CD4-positive, CD25-positive, alpha-beta regulatory T cell (primary cell): ENCODE data around the gene EPHA6. TPM values are rescaled to one million over a fixed set of nuclear protein-coding genes. Genes with fewer than 3 reads are reported as not detected.
A peak's percentile ranks its signal among the peaks of the same experiment; 100 is the strongest.

Experiments used
- ATAC-seq, 2 donors: fragments of 150-1000 bp; cut with Tn5 transposase; one replicate each; pipeline ENCODE4 v1.10.0; 2021; ENCODE audit warnings: low read depth in 2 of 2, moderate number of reproducible peaks in 2 of 2, moderate library complexity in 1 of 2
- DNase-seq, 3 donors: peaks; one replicate each; pipeline versions ENCODE4 v3.0.0 to v3.0.0-alpha.2; 2012 to 2022; ENCODE audit warnings: mixed read lengths in 1 of 3
- H3K27ac ChIP-seq: one replicate; pipeline ENCODE4 v1.7.0; 2013; ENCODE audit warnings: mild to moderate bottlenecking, low read length; ENCODE audit not compliant: insufficient read depth, poor library complexity, severe bottlenecking
- H3K27me3 ChIP-seq: one replicate; pipeline ENCODE4 v1.7.0; 2013; ENCODE audit warnings: low read length; ENCODE audit not compliant: control insufficient read depth, insufficient read depth
- H3K36me3 ChIP-seq: one replicate; pipeline ENCODE4 v1.7.0; 2013; ENCODE audit warnings: mild to moderate bottlenecking, low read length, moderate library complexity; ENCODE audit not compliant: control insufficient read depth, insufficient read depth
- H3K4me1 ChIP-seq: 2 replicates; pipeline ENCODE4 v1.7.0; 2013; ENCODE audit warnings: mild to moderate bottlenecking, low read length; ENCODE audit not compliant: insufficient read depth, control insufficient read depth, poor library complexity, severe bottlenecking
- H3K4me3 ChIP-seq: one replicate; pipeline ENCODE4 v1.7.0; 2013; ENCODE audit warnings: low read depth, mild to moderate bottlenecking, low read length, moderate library complexity
- H3K9me3 ChIP-seq, 2 experiments: 1 replicate in 1 of 2; 2 replicates in 1 of 2; pipeline ENCODE4 v1.7.0; 2013; ENCODE audit warnings: low read length in 2 of 2, mild to moderate bottlenecking in 1 of 2, moderate library complexity in 1 of 2; ENCODE audit not compliant: control insufficient read depth in 2 of 2
- H3K27ac Mint-ChIP-seq, 3 donors: one replicate each; pipeline ENCODE4 v1.8.0; 2020 to 2022; ENCODE audit warnings: mild to moderate bottlenecking in 3 of 3, mixed read lengths in 3 of 3, moderate library complexity in 2 of 3
- H3K27me3 Mint-ChIP-seq: one replicate; pipeline ENCODE4 v1.8.0; 2022; ENCODE audit warnings: mild to moderate bottlenecking, mixed read lengths
- H3K36me3 Mint-ChIP-seq: one replicate; pipeline ENCODE4 v1.8.0; 2020; ENCODE audit warnings: mixed read lengths
- H3K4me1 Mint-ChIP-seq, 4 donors: one replicate each; pipeline ENCODE4 v1.8.0; 2020 to 2022; ENCODE audit warnings: mixed read lengths in 4 of 4, mild to moderate bottlenecking in 1 of 4
- H3K4me3 Mint-ChIP-seq, 4 donors: one replicate each; pipeline ENCODE4 v1.8.0; 2020 to 2022; ENCODE audit warnings: mild to moderate bottlenecking in 4 of 4, mixed read lengths in 4 of 4, moderate library complexity in 3 of 4
- H3K9me3 Mint-ChIP-seq, 7 donors: one replicate each; pipeline ENCODE4 v1.8.0; 2020 to 2022; ENCODE audit warnings: mixed read lengths in 7 of 7, mild to moderate bottlenecking in 3 of 7, moderate library complexity in 2 of 7
- polyA plus RNA-seq, 4 donors: library from polyadenylated mRNA; unstranded; fragments of 300-500 nt; fragmentation: Illumina TruSeq; gene quantifications; one replicate each; pipeline ENCODE4 v1.2.3, GENCODE V29; 2021
- total RNA-seq: library from RNA; stranded (reverse); gene quantifications from one replicate; pipeline ENCODE4 v1.2.3, GENCODE V29; 2022

Gene EPHA6
- total RNA-seq (not detected), polyA plus RNA-seq (not detected)

DNA sequence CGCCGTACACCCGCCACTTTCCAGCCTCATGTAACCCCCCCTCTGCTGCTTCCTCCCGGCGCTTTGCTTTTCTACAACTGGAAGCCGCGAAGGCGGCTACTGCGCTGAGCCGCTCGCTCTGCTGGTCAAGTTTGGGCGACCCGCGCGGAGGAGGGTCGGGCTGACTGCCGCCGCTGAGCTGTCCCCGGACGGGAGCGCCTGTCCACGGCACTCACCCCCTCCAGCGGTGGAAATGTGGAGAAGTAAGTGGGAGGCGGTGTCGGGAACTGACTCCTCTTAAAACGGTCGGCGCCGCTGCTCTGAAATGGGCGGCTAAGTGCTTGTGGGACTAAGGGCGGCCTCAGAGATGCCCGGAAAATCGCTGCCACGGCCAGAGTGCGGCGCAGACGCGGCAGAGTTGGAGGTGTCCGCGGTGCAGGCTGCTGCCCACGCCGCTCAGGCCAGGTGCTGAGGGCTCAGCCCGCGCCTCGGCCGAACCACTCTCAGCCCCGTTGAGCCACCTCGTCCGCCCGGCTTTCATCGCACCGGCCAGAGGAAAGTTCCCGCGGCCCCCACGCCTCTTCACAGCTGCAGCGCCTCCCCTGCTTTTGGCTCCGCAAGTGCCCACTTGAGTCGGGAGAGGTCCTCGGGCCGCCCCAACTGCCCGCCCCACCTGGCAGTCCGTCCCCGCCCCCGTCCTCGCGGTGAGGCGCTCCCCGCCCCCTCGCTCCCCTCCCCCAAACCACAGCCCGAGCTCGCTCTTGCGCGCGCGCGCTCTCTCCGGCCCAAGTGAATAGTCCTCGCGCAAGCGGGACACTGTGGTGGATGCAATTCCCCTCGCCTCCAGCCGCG is at the start of gene EPHA6:
TSS of gene EPHA6 (plus strand) at position 775 of the 831 bp plus-strand sequence.
- Histone ChIP-seq H3K4me1 (peaks cover 10% of the 10 kb centered on the region), H3K27ac (no peak within 1 kb of the TSS), H3K36me3 (no peaks in the 10 kb centered on the region), H3K9me3 (peaks cover 0 to 3% of the 10 kb centered on the region in 2 experiments), H3K4me3 (no peak within 1 kb of the TSS), H3K27me3 (peaks cover 17% of the 10 kb centered on the region)
- no peaks in the 10 kb centered on the region for H3K36me3 Mint-ChIP-seq
- ATAC-seq: no peak
- H3K27me3 Mint-ChIP-seq: peaks cover 28% of the 10 kb centered on the region
- peaks cover 0 to 8% (median 4%) of the 10 kb centered on the region in 4 donors for H3K4me1 Mint-ChIP-seq
- DNase-seq: peak in 1 of 3 donors; percentile 11
- H3K4me3 Mint-ChIP-seq: peak within 1 kb of the TSS in 3 of 4 donors; percentile 37 to 73 (median 52)
- H3K9me3 Mint-ChIP-seq: peaks cover 0 to 6% (median 0%) of the 10 kb centered on the region in 7 donors
- H3K27ac Mint-ChIP-seq: no peak within 1 kb of the TSS

DNA sequence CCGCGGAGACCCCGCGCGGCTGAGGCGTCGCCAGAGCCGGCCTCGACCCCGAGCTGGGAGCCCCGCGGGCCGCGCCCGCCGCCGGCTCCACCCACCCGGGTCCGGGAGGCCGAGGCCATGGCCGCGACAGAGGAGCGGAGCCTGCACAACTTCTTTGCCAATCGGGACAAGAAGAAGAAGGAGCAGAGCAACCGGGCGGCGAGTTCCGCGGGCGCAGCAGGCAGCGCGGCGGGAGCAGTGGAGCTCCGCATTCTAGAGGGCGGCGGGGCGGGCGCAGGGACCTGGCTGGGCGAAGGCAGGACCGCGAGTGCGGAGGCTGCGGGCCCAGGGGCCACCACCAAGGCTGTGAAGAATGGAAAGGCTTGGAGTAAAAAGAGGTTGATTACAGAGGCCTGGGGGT is 37.6 kb upstream of the EPHA6 start:
- Mint-ChIP-seq H3K36me3 (no peaks in the 10 kb centered on the region), H3K27ac (no peak overlapping the region), H3K4me1 (no peaks in the 10 kb centered on the region), H3K4me3 (no peak overlapping the region), H3K27me3 (no peaks in the 10 kb centered on the region), H3K9me3 (peaks cover 0 to 48% (median 6%) of the 10 kb centered on the region in 7 donors)
- Histone ChIP-seq H3K4me3 (no peak overlapping the region), H3K27ac (no peak overlapping the region), H3K9me3 (no peaks in the 10 kb centered on the region), H3K36me3 (no peaks in the 10 kb centered on the region), H3K27me3 (no peaks in the 10 kb centered on the region), H3K4me1 (no peaks in the 10 kb centered on the region)
- DNase-seq (no peak), ATAC-seq (no peak)

DNA sequence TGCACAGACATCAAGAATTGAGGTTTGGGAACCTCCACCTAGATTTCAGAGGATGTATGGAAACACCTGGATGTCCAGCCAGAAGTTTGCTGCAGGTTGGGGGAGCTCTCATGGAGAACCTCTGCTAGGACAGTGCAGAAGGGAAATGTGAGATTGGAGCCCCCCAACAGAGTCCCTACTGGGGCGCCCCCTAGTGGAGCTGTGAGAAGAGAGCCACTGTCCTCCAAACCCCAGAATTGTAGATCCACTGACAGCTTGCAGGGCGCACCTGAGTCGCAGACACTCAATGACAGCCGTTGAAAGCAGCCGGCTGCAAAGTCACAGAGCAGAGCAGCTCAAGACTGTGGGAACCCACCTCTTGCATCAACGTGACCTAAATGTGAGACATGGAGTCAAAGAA is 34.6 kb upstream of the EPHA6 start:
- H3K9me3 Mint-ChIP-seq: peaks cover 0 to 28% (median 6%) of the 10 kb centered on the region in 7 donors
- ATAC-seq (no peak), DNase-seq (no peak)
- H3K27ac ChIP-seq: no peak overlapping the region
- no peaks in the 10 kb centered on the region for H3K27me3 Mint-ChIP-seq
- no peaks in the 10 kb centered on the region for H3K27me3 ChIP-seq
- no peak overlapping the region for H3K4me3 Mint-ChIP-seq
- H3K4me1 Mint-ChIP-seq: no peaks in the 10 kb centered on the region
- no peak overlapping the region for H3K27ac Mint-ChIP-seq
- H3K4me3 ChIP-seq: no peak overlapping the region
- H3K4me1 ChIP-seq: no peaks in the 10 kb centered on the region
- H3K9me3 ChIP-seq: no peaks in the 10 kb centered on the region
- H3K36me3 ChIP-seq: no peaks in the 10 kb centered on the region
- H3K36me3 Mint-ChIP-seq: no peaks in the 10 kb centered on the region

- H3K4me1 ChIP-seq: no peaks in the 10 kb centered on the region
- no peaks in the 10 kb centered on the region for H3K27me3 ChIP-seq
- no peak overlapping the region for H3K27ac Mint-ChIP-seq
- H3K4me1 Mint-ChIP-seq: no peaks in the 10 kb centered on the region
- peaks cover 3 to 15% (median 5%) of the 10 kb centered on the region in 7 donors for H3K9me3 Mint-ChIP-seq
- H3K36me3 ChIP-seq: no peaks in the 10 kb centered on the region
- H3K36me3 Mint-ChIP-seq: no peaks in the 10 kb centered on the region
- DNase-seq (no peak), ATAC-seq (no peak)
- no peak overlapping the region for H3K27ac ChIP-seq
- H3K27me3 Mint-ChIP-seq: no peaks in the 10 kb centered on the region
- no peak overlapping the region for H3K4me3 ChIP-seq
- H3K4me3 Mint-ChIP-seq: no peak overlapping the region
- H3K9me3 ChIP-seq: peaks cover 0 to 6% of the 10 kb centered on the region in 2 experiments
These were observed 18.3 kb upstream of the EPHA6 start for GRCh38 chr3:96796101-96796500.

- ATAC-seq: no peak
- Mint-ChIP-seq H3K4me3 (no peak overlapping the region), H3K36me3 (no peaks in the 10 kb centered on the region), H3K4me1 (no peaks in the 10 kb centered on the region), H3K27ac (no peak overlapping the region), H3K27me3 (no peaks in the 10 kb centered on the region), H3K9me3 (peaks cover 0 to 6% (median 3%) of the 10 kb centered on the region in 7 donors)
- Histone ChIP-seq H3K4me1 (no peaks in the 10 kb centered on the region), H3K27ac (no peak overlapping the region), H3K4me3 (no peak overlapping the region), H3K9me3 (no peaks in the 10 kb centered on the region), H3K36me3 (no peaks in the 10 kb centered on the region), H3K27me3 (no peaks in the 10 kb centered on the region)
- no peak for DNase-seq
These were observed 10.5 kb upstream of the EPHA6 start for GRCh38 chr3:96803870-96804269.

- Histone ChIP-seq H3K27me3 (peaks cover under 1% of the 10 kb centered on the region), H3K4me3 (no peak overlapping the region), H3K9me3 (no peaks in the 10 kb centered on the region), H3K36me3 (no peaks in the 10 kb centered on the region), H3K4me1 (no peaks in the 10 kb centered on the region), H3K27ac (no peak overlapping the region)
- H3K27ac Mint-ChIP-seq: no peak overlapping the region
- ATAC-seq (no peak), DNase-seq (no peak)
- H3K36me3 Mint-ChIP-seq: no peaks in the 10 kb centered on the region
- no peaks in the 10 kb centered on the region for H3K27me3 Mint-ChIP-seq
- no peak overlapping the region for H3K4me3 Mint-ChIP-seq
- H3K9me3 Mint-ChIP-seq: peaks cover 0 to 4% (median 0%) of the 10 kb centered on the region in 7 donors
- no peaks in the 10 kb centered on the region for H3K4me1 Mint-ChIP-seq
These were observed 8.1 kb upstream of the EPHA6 start for GRCh38 chr3:96806341-96806740.

DNA sequence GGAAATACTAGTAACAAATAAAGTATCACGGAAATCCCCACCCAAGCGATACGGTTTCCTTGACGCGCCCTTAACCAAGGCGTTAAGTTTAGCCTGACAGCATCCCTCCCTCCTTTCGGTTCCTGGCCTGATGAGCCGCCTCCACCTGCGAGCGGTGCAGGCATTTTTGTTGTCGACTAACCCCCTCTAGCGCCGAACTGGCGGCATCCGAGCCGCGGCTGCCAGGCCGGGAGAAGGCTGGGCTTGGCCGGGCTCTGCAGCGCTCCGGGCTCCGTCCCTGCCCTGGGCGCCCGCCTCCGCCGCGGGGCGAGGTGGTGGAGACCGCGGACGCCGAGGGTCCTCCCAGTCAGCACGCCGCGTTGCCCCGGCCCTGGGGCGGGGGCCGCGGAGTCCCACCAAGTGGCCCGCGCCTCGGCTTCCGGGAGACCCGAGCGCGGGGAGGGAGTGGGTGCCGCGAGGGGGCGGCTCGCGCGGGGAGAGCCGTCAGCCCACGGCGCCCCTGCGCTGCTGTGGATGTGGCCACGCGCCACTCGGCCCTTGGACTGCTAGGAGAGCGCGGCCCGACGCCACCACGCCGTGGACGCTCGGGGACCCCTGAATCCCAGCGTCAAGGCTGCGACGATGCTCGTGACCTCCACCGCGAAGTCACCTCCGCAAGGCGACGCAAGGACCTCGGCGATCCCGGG is 1.1 kb upstream of the EPHA6 start:
- peak in 2 of 3 donors; percentile 5 to 66 for DNase-seq
- peaks cover 17% of the 10 kb centered on the region for H3K27me3 ChIP-seq
- Mint-ChIP-seq H3K27me3 (peaks cover 28% of the 10 kb centered on the region), H3K4me3 (peak overlapping the region in 2 of 4 donors; percentile 37 to 68), H3K9me3 (peaks cover 0 to 6% (median 0%) of the 10 kb centered on the region in 7 donors), H3K36me3 (no peaks in the 10 kb centered on the region), H3K27ac (no peak overlapping the region), H3K4me1 (peaks cover 0 to 8% (median 4%) of the 10 kb centered on the region in 4 donors)
- ATAC-seq: peak in 1 of 2 donors; percentile 48
- peaks cover 10% of the 10 kb centered on the region for H3K4me1 ChIP-seq
- no peaks in the 10 kb centered on the region for H3K36me3 ChIP-seq
- no peak overlapping the region for H3K27ac ChIP-seq
- H3K4me3 ChIP-seq: no peak overlapping the region
- peaks cover 0 to 3% of the 10 kb centered on the region in 2 experiments for H3K9me3 ChIP-seq
